CD4-positive, alpha-beta T cell treated with Interleukin-21 for 1 hour (primary cell): ENCODE results near the gene AKAP13.
"Not testable (repeated sequence)": the region's sequence is repeated elsewhere in the genome, so short reads cannot be mapped to it uniquely, and the experiment has no call there.

ENCODE experiments used
- DNase-seq: peaks from one replicate; pipeline ENCODE4 v3.0.0-alpha.2; 2020

The AKAP13 gene

DNA sequence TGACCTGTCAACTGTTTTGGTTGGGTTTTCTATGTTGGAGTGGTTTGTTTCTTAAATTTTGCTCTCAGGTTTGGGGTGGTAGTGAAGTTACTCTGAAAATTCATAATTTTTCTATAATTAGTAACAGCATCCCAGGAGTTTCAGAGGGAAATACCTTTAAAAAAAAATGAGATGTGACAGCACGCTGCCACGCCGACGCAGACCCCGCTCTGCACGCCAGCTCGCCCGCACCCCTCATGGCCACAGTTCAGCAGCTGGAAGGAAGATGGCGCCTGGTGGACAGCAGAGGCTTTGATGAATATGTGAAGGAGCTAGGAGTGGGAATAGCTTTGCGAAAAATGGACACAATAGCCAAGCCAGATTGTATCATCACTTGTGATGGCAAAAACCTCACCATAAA lies 34.6 kb downstream of the AKAP13 start:
- no peak for DNase-seq

DNA sequence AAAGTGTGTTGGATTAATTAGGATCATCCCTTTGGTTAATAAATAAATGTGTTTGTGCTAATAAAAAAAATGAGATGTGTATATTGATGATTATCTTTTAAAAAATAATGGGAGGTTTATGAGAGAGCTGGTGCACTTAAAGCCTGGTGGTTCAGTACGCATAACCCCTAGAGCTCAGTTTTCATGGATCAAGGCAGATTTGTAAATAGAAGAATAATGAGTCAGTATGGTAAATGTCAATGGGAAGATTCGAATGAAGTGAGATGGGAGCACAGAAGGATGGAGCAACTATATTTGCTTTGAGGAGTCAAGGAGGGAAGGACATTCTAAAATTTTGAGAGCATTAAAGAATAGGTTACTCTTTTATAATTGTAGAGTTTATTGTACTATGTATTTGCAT lies 35.4 kb downstream of the AKAP13 start:
- no peak for DNase-seq

DNA sequence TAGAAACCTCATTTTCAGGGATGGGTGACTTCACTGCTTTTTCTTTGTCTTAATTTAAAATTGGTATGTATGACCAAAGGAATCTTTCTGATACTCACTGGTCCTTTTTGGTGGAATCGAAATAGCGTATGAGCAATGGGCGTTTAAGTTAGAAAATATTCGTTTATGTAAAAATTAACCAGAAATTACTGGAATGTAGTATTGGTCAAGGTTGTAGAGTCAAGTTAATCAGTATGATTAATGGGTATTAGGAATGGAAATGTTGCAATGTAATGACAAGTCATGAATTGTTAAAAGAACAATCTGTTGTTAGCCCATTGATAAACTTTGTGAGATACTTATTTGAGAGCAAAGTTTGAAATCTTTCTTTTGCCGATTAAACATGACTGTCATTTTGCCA lies 36.9 kb downstream of the AKAP13 start:
- no peak for DNase-seq

DNA sequence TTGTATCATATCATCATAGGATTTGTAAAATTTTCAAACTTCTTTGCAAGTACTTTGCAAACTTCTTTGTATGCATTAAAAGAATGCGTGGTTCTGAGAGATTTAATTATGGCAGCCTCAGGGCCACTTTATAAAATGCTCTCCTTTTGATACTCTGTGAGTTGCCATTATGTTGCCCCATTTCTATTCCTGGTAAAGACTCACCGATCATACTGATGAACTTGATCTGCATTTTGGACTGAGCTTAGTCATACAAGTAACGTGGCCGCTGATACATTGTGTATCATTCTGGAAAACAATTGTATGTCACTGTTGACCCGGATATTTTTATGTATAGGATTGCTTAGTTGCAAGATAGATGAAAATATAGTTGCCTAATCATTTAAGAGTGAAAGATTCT lies 38.8 kb downstream of the AKAP13 start:
- DNase-seq: no peak

DNA sequence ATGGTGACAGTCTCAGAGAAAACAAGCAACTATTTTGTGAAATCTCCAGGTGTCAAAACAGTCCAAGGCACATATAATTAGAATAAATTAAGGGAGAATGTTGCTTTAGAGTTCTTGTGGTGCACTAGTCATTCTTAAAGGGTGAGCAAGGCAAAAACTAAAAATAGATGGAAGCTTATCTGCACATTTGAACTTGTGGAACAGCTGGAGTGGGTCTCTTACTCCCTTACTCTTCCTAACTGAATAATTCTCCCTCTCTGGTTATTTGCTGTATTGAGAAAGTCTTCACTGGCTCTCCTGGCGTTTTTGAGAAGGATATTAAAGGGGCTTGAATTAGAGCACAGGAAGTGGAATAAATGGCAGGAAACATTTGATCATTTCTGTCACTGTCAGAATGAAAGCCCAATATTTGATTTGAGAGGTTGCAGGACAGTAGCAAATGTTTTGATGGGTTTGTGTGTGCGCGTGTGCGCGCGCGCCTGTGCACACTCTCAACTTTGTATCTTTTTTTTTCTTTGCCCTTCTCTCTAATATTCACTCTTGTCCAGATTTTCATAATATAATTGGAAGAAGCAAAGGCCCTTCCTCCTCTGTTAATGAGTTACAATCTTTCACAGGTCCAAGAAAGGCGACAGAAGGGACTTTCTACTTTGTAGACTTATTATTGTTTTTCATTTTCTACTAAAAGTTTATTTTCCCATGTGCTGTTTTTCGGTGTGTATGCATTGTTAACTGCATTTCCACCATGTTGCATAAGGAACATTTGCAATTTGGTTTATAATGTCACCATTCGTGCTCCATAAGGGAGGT lies 40.9 kb downstream of the AKAP13 start:
- no peak for DNase-seq

DNA sequence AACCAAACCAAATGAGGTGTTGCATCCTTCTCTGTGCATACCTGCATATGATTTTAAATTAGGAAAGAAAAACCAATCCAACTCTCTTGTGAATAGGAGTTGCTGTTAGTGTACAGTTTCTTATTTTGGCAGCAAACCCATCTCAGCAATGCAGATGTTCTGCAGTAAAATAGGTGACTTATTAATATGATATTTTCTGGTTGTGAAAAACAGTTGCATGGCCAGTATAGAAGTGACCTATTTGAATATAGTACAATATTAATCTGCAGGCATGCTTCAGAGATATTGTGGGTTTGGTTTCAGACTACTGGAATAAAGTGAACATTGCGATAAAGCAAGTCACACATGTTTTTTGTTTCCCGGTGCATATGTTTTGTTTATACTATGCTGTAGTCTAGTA lies 42.2 kb downstream of the AKAP13 start:
- no peak for DNase-seq

DNA sequence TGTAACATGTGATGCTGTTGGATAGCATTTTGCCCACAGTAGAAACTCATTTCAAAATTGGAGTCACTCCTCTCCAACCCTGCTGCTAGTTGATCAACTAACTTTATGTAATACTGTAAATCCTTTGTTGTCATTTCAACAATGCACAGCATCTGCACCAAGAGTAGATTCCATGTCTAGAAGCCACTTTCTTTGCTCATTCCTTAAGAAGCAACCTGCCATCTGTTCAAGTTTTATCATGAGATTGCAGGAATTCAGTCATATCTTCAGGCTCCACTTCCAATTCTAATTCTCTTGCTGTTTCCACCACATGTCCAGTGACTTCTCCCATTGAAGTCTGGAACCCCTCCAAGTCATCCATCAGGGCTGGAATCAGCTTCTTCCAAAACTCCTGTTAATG lies 42.9 kb downstream of the AKAP13 start:
- DNase-seq: no peak

DNA sequence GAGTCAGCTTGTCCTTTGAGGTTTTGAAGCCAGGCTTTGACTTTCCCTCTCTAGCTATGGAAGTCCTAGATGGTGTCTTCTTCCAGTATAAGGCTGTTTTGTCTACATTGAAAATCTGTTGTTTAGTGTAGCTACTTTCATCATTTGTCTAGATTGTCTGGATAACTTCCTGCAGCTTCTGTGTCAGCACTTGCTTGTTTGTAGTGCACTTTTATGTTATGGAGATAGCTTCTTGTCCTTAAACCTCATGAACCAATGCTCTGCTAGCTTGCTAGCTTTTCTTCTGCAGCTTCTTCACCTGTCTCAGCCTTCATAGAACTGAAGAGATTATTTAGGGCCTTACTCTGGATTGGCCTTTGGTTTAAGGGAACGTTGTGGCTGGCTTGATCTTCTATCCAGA lies 43.8 kb downstream of the AKAP13 start:
- DNase-seq: no peak

DNA sequence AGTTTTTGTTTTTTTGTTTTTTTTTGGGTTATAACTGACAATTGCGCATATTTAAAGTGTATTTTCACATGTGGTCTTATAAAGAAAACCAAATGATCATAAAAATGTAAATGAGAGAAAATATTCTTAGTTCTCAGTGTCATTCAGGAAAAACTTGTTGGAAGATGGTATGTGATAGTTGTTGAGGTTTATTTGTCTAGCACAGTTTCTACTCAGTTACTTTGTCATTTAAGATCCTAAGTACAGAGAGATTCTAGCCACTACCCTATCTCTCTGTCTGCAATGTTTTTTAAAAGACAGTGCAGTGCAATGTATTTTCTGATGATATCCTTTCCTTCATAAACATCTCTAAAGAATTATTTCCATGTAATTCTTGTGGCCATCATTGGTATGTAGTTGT lies 46.1 kb downstream of the AKAP13 start:
- DNase-seq: no peak

DNA sequence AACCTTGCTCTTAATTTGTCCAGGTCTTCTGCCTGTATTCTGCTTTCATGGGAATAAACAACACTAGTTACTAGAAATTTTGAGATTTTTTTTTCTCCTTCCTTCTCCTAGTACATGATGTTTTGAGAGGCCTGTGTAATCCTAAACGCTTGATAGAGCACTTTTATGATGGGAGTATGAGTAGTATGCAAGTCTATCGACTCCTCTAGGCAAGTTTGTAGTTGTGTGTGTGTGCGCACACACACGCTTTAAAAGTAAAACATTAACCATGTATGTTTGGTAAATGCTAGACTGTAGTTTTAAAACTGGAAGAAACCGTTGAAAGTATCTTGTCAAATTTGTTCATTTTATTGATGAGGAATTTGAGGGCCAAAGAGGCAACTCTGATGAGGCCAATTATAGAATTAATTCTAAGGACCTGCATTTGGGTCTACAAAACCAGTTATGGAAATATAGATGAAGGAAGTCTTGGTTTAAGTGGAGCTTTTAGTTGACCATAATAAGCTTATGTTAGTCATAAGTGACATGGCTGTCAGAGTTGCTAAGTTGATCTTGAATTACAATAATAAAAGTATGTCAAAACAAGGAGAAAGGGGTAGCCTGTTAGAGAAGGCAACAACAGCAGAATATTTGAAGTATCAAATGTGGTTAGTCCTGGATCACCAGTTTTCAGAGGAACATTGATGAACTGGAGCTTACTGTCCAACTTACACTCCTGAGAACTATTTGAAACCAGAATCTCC lies 47.1 kb downstream of the AKAP13 start:
- no peak for DNase-seq

DNA sequence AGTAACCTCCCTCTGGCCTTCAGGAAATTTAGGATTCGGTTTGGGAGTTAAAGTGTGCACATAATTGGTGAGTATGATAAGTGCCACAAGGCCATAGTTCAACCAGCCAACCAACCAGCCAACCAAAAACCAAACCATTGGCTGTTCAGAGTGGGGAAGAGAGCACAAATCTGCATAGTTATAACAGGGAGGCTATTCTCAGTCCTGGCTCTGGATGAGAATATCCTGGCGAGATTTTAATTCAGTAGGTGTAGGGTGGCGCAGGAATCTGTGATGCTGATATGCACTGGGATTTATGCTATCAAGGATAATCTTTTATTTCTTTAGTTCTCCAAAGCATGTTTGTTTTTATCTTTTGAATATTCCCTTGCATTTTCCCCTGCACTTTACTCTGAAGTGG lies 49.1 kb downstream of the AKAP13 start:
- no peak for DNase-seq

DNA sequence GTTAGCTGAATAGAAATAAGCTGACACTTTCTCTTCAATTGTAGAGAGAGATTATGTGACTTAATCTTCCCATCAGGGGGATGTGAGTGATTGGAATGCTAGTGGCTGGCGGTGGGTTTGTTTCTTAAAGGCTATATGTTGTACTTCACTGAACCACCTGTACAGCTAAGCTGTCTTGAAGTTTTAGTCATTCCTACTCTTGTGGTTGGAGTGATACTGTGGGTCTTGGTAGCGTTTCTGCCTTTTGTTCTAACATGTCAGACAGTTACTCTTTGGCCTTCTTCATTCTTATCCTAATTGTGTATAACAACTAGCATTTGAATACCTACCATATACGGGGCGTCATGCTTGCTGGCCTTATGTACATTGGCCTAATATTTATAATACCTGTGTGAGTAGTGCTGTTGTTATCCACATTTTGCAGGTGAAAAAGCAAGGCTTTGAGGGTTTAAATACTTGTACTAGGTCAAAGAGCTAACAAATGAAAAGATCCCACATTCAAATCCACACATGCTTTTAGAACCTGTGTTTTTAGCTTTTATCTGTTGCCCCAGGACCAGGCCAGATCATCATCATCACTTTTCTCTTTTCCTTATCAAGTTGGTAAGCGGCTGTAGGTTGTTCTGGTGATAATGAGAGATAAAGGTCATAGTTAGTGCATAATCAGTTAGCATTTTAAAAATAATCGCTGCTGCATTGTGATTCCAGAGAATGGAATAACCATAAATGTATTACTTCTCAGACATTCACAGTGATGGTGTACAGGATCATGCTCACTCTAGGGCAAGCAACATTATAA lies 50.2 kb downstream of the AKAP13 start:
- DNase-seq: no peak

DNA sequence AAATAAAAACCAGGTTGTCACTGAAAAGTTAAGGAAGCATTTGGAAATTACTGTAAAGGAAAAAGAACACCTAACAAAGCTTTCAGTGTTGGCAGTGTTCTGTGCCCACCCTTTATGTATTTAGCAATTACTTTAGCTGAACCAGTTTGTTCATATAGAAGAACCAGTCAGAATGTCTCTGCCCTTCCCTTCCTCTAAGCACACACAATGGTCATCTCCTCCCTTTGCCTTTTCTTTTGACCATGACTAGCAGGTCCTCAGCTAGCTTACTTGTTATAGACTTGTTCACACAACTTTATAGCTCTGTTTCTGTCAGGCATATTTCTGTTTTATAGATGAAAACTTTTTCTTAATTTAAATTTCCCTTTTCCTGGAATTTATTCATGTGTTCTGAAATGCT lies 59.6 kb downstream of the AKAP13 start:
- no peak for DNase-seq

DNA sequence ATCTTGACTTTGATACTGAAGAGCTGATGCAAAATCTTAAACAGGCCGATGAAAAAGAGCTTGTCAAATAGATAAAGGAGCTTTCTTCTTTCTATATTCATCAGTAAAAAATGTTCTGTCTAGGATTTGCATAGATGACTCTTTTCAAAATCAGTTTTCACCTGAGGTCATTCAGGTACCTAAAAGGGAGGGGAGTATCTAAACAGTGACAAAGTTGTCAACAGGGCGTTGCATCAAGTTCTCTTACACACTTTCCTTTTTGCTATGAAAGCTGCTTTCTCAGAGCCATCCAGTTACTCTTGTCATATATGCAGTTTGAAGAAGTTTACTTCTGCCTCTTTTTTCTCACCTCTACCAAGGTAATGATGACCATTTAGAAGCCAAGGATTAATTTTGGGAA lies 60.0 kb downstream of the AKAP13 start:
- DNase-seq: no peak

DNA sequence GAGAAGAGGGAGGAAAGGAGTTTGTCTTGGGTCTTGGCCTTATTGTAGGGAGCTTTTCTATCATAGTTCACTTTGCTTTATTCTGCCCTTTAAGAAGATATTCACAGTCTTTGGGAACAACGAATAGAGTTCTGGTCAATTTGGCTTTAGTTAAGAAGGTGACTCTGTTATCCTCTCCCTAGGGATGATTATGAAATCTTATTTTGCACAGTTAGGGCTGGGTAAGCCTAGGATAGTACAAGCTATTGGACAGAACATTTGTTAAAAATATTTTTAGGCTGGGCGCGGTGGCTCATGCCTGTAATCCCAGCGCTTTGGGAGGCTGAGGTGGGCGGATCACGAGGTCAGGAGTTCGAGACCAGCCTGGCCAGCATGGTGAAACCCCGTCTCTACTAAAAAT lies 61.5 kb downstream of the AKAP13 start:
- DNase-seq: not testable (repeated sequence)

DNA sequence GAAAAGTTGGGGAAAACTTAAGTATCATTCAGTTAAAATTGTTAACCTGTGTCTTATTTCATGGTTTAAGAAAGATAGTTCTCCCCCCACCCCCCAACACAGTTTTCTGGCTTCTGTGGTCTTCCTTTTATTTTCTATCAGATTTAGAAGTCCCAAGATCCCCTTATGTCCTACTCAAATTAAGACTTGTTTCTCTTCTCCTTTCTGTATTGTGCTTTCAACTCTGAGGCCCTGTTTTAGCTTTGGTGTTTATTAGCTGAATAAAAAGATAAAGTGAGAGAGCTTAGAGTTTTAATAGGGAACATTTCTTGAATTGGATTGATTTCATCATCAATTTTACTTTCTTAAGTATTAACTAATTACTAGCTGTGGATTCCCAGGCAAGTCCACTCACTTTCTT lies 62.6 kb downstream of the AKAP13 start:
- no peak for DNase-seq

DNA sequence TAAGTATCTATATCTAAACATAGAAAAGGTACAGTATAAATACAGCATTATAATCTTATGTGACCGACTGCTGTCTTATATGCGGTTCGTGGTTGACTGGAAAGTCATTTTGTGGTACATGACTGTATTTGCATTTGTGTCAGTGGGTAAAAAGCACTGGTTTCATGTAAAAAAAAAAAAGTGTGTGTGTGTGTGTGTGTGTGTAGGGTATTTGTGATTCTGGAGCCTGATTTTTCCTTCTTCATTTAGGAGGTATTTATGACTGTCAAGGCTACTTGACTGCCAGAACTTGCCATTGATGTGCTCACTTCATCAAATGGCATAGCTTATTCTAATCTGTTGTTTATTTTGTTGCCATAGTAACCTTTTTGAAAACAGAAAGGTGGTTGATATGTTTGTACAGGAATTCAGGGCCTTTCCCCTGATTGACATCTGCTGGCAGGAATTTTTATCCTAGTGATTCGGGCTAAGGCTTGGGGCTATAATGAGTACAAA lies 63.2 kb downstream of the AKAP13 start:
- peak; percentile 47 for DNase-seq

DNA sequence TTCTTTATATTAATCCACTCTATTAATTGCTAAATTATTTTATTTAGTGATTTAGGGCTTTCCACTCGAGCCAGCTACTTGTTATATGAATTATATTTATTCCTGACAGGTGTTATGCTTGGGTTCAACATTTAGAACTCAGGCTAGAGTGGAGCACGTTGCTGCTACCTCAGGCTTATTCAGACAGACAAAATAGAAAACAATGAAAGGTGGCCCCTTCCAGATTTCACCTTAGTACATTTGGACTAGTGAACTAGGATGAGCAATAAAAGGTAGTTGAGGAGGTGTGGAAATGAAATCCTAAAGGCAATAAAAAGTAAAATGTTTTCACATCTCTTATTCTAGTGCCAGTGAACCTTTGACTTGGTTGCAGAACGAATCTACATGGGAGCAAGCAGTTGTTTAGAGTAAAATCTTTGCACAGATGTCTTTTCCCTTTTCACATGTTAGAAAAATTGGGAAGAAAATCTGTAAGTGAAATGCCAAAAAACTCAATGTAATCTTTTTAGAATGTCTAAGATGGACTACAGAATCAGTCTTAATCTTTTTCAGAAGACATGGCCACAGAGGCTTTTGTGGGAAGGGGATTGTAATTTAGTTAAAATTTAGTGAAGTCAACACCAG lies 63.8 kb downstream of the AKAP13 start:
- DNase-seq: no peak

DNA sequence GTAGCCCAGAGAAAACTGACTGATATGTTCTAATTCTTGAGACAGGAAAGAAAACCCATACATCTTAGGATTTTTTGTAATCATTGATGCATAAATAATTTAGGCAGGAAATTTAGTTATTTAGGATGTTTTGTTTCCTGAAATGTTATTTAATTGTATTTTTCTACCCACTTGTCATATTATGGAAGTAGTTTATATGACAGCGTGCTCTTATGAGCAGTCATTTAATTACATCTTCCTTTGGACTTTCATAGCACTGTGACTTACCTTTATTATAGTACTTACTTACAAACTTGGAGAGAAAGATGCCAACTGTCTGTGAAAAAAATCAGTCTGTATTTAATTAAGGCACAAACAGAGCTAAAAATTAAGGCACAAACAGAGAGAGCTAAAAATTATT lies 65.0 kb downstream of the AKAP13 start:
- DNase-seq: no peak

DNA sequence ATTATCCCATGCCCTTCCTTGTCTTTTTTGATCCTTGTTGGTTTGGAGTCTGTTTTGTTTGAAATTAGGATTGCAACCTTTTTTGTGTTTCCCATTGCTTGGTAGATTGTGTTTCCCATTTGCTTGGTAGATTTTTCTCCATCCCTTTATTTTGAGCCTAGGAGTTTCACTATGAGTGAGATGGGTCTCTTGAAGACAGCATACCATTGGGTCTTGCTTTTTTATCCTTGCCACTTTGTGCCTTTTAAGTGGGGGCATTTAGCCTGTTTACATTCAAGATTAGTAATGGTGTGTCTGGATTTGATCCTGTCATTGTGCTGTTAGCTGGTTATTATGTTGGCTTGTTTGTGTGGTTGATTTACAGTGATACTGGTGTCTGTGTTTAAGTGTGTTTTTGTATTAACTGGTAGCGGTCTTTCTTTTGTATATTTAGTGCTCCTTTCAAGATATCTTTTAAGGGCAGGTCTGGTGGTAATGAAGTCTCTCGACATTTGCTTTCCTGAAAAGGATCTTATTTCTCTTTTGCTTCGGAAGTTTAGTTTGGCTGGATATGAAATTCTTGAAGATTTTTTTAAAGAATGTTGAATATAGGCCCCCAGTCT lies 70.8 kb downstream of the AKAP13 start:
- no peak for DNase-seq

DNA sequence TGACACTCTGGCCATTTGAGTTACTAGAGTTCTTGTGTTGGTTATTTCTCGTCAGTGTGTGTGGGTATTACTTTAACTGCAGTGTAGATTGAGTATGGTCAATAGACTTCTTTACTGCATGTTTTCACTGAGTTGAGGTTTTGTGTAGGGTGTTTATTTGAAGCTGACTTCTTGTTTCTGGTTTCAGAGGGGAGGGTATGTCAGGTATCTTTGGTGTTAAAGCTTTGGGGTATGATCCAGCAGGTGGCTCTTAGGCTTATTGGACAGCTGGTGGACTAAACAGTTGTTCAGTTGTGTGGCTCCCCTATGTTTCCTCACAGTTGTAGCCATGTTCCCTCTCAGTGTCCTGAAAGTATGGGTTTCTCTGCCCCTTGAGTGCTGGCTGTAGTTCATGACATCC lies 72.0 kb downstream of the AKAP13 start:
- no peak for DNase-seq

DNA sequence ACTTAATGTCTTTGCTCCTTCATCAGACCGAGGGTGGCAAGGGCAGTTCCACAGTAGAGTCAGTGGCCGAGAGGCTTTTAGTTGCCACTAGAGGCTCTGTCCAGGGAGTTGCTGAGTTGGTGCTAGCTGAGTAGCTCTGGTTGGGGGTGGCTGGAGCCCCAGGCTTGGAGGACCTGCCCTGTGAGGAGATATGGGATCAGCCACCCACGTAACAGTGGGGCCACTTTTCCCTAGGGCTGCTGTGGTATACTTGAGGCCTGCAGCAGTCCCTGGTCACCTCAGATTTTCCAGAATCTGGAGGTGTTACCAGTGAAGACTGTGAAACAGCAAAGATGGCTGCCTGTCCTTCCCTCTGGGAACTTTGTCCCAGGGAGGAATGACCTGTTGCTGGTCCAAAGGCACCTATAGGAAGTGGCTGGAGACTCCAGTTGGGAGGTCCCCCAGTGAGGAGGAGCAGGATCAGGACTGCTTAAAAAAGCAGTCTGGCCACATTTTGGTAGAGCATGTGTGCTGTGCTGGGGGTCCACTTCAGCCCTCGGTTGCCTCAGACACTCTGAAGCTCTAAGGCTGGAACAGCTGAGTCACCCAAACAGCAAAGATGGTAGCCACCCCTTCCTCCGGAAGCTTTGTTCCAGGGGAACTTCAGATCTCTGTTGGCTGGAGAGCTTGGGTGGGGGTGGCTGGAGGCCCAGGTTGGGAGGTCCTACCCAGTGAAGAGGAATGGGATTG lies 72.9 kb downstream of the AKAP13 start:
- DNase-seq: no peak
